GM23338 (cell line): ENCODE measurements around the gene SYT5. TPM values are rescaled to one million over a fixed set of nuclear protein-coding genes. Genes with fewer than 3 reads are reported as not detected.

Source experiments
- ATAC-seq: fragments of 200-7000 bp; cut with Tn5 transposase; 3 replicates; pipeline ENCODE4 v1.9.1; 2020
- DNase-seq: peaks from one replicate; pipeline ENCODE4 v3.0.0-alpha.2; 2015; ENCODE audit warnings: low spot score
- H2AFZ ChIP-seq: fragments of 200-600 bp; sonication (generic); 2 replicates; pipeline ENCODE4 v1.8.0; 2016; ENCODE audit warnings: antibody characterized with exemption, mild to moderate bottlenecking, moderate library complexity
- H3F3A ChIP-seq: fragments of 200-600 bp; sonication (generic); replicated peaks from 2 replicates; pipeline ENCODE4 v1.8.0; 2017; ENCODE audit warnings: antibody characterized with exemption, mixed run types, low read depth
- H3K27ac ChIP-seq: fragments of 200-600 bp; sonication (generic); 2 replicates; pipeline ENCODE4 v1.6.1; 2016; ENCODE audit warnings: low read depth
- H3K27me3 ChIP-seq: fragments of 200-600 bp; sonication (generic); 2 replicates; pipeline ENCODE4 v1.8.0; 2016; ENCODE audit warnings: mild to moderate bottlenecking, mixed run types, moderate library complexity; ENCODE audit not compliant: insufficient read depth
- H3K36me3 ChIP-seq: fragments of 200-600 bp; sonication (generic); 2 replicates; pipeline ENCODE4 v1.8.0; 2016; ENCODE audit warnings: mild to moderate bottlenecking; ENCODE audit not compliant: insufficient read depth
- H3K4me1 ChIP-seq: fragments of 200-600 bp; sonication (generic); 2 replicates; pipeline ENCODE4 v1.8.0; 2016; ENCODE audit warnings: mild to moderate bottlenecking, moderate library complexity; ENCODE audit not compliant: insufficient read depth
- H3K4me2 ChIP-seq: fragments of 200-600 bp; sonication (generic); 2 replicates; pipeline ENCODE4 v1.7.1; 2017; ENCODE audit warnings: mixed run types
- H3K4me3 ChIP-seq: fragments of 200-600 bp; sonication (generic); 2 replicates; pipeline ENCODE4 v1.6.1; 2016; ENCODE audit warnings: mixed run types
- H3K79me2 ChIP-seq: fragments of 200-600 bp; sonication (generic); replicated peaks from 2 replicates; pipeline ENCODE4 v1.8.0; 2017; ENCODE audit warnings: mild to moderate bottlenecking; ENCODE audit not compliant: insufficient read depth
- H3K9me2 ChIP-seq: fragments of 200-600 bp; sonication (generic); 2 replicates; pipeline ENCODE4 v1.8.0; 2017; ENCODE audit not compliant: insufficient read depth
- H4K20me1 ChIP-seq: fragments of 200-600 bp; sonication (generic); replicated peaks from 2 replicates; pipeline ENCODE4 v1.8.0; 2017; ENCODE audit warnings: mild to moderate bottlenecking; ENCODE audit not compliant: insufficient read depth
- H3K27ac Mint-ChIP-seq: 2 replicates; pipeline ENCODE4 v1.8.0; 2020; ENCODE audit warnings: inconsistent platforms, mild to moderate bottlenecking, moderate library complexity, mixed read lengths
- H3K27me3 Mint-ChIP-seq: 3 replicates; pipeline ENCODE4 v1.8.0; 2022; ENCODE audit warnings: low read depth, mild to moderate bottlenecking, moderate library complexity, mixed read lengths, inconsistent platforms; ENCODE audit not compliant: insufficient read depth, poor library complexity
- H3K36me3 Mint-ChIP-seq: 3 replicates; pipeline ENCODE4 v1.8.0; 2021; ENCODE audit warnings: low read depth, mild to moderate bottlenecking, inconsistent platforms, moderate library complexity, mixed read lengths
- H3K4me1 Mint-ChIP-seq: 3 replicates; pipeline ENCODE4 v1.8.0; 2020; ENCODE audit warnings: mild to moderate bottlenecking, inconsistent platforms, mixed read lengths
- H3K4me3 Mint-ChIP-seq: 3 replicates; pipeline ENCODE4 v1.8.0; 2021; ENCODE audit warnings: moderate library complexity, mild to moderate bottlenecking, inconsistent platforms, mixed read lengths
- H3K9me3 Mint-ChIP-seq: 3 replicates; pipeline ENCODE4 v1.8.0; 2020; ENCODE audit warnings: moderate library complexity, mild to moderate bottlenecking, inconsistent platforms, mixed read lengths
- CREB1 ChIP-seq: fragments of 250-450 bp; sonication (Bioruptor Pico); IDR thresholded peaks from 2 replicates; pipeline ENCODE4 v1.5.0; 2020; ENCODE audit warnings: low read depth, mild to moderate bottlenecking, moderate library complexity
- EZH2 ChIP-seq: fragments of 200-600 bp; sonication (generic); IDR thresholded peaks from one replicate; pipeline ENCODE4 v1.8.0; 2017; ENCODE audit warnings: antibody characterized with exemption, mild to moderate bottlenecking, low read depth; ENCODE audit not compliant: unreplicated experiment
- EZH2phosphoT487 ChIP-seq: fragments of 200-600 bp; sonication (generic); IDR thresholded peaks from one replicate; pipeline ENCODE4 v1.8.1; 2018; ENCODE audit warnings: antibody characterized with exemption; ENCODE audit not compliant: unreplicated experiment
- JUNB ChIP-seq: IDR thresholded peaks from one replicate; pipeline ENCODE4 v1.6.1; 2016; ENCODE audit warnings: antibody characterized with exemption; ENCODE audit not compliant: unreplicated experiment
- NANOG ChIP-seq: IDR thresholded peaks from 2 replicates; pipeline ENCODE4 v1.6.1; 2016; ENCODE audit warnings: antibody characterized with exemption, borderline replicate concordance
- POLR2AphosphoS5 ChIP-seq: IDR thresholded peaks from 2 replicates; pipeline ENCODE4 v1.6.1; 2016; ENCODE audit warnings: antibody characterized with exemption, low read depth
- STAT1 ChIP-seq: IDR thresholded peaks from one replicate; pipeline ENCODE4 v1.6.1; 2016; ENCODE audit warnings: antibody characterized with exemption; ENCODE audit not compliant: unreplicated experiment
- ZNF114 ChIP-seq: fragments of 250-450 bp; sonication (Bioruptor Pico); IDR thresholded peaks from 2 replicates; pipeline ENCODE4 v1.5.0; 2020; ENCODE audit warnings: mild to moderate bottlenecking, moderate library complexity
- ZNF331 ChIP-seq: fragments of 250-450 bp; sonication (Bioruptor Pico); IDR thresholded peaks from 2 replicates; pipeline ENCODE4 v1.5.0; 2020; ENCODE audit warnings: low read depth, mild to moderate bottlenecking, moderate library complexity
- polyA plus RNA-seq: library from polyadenylated mRNA; unstranded; fragments of >200 nt; fragmentation: Nextera tagmentation; extraction: Ambion mirVana; gene quantifications from 2 replicates; pipeline ENCODE4 v1.2.1, GENCODE V29; 2016
- total RNA-seq: library from RNA; depleted of rRNA; stranded (reverse); fragments of >200 nt; shearing (Covaris generic); gene quantifications from 2 replicates; pipeline ENCODE4 v1.2.3, GENCODE V29; 2014
- TF ChIP-seq, protein P1 (sequence below): IDR thresholded peaks from one replicate; pipeline ENCODE4 v1.6.1; 2018; ENCODE audit warnings: antibody characterized with exemption; ENCODE audit not compliant: unreplicated experiment
- TF ChIP-seq, protein P2 (sequence below): fragments of 250-450 bp; sonication (Bioruptor Pico); IDR thresholded peaks from 2 replicates; pipeline ENCODE4 v1.5.0; 2020; ENCODE audit warnings: mild to moderate bottlenecking, moderate library complexity
- TF ChIP-seq, protein P3 (sequence below), 2 experiments: fragments of 200-600 bp in 1 of 2; sonication (generic) in 1 of 2; conservative IDR thresholded peaks; 2 replicates each; pipeline versions ENCODE4 v1.5.1 to v1.6.1; 2016 to 2017; ENCODE audit warnings: antibody characterized with exemption in 2 of 2, low read depth in 2 of 2, mild to moderate bottlenecking in 2 of 2, moderate library complexity in 1 of 2
- TF ChIP-seq, protein P4 (sequence below): IDR thresholded peaks from 2 replicates; pipeline ENCODE4 v1.6.1; 2016; ENCODE audit warnings: antibody characterized with exemption

Gene SYT5
- total and polyA plus RNA-seq, 2 experiments from 2014 or later = 2.1 to 4.7 TPM

DNA sequence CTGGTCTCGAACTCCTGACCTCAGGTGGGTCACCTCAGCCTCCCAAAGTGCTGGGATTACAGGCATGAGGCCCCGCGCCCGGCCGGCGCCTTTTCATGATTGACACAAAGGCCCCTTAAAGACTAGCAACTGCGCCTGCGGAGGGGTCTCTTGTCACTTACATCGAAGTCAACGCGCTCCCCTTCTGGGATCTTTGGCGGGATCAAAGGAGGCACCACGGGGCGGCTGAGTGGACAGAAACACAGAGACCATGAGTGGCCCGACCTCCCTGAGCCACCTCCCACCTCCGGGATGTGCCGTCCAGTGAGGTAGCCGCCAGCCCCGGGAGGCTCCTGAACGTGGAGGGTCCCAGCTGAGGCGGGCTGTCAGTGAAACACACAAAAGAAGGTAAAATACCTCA is 38.4 kb downstream of the SYT5 start:
- DNase-seq (peak; percentile 57), ATAC-seq (peak; percentile 13)
- H3K9me2 ChIP-seq = no peaks in the 10 kb centered on the region
- no peaks in the 10 kb centered on the region; the same call in 1 of the 2 replicates for H4K20me1 ChIP-seq
- TF ChIP-seq, protein P1, sequence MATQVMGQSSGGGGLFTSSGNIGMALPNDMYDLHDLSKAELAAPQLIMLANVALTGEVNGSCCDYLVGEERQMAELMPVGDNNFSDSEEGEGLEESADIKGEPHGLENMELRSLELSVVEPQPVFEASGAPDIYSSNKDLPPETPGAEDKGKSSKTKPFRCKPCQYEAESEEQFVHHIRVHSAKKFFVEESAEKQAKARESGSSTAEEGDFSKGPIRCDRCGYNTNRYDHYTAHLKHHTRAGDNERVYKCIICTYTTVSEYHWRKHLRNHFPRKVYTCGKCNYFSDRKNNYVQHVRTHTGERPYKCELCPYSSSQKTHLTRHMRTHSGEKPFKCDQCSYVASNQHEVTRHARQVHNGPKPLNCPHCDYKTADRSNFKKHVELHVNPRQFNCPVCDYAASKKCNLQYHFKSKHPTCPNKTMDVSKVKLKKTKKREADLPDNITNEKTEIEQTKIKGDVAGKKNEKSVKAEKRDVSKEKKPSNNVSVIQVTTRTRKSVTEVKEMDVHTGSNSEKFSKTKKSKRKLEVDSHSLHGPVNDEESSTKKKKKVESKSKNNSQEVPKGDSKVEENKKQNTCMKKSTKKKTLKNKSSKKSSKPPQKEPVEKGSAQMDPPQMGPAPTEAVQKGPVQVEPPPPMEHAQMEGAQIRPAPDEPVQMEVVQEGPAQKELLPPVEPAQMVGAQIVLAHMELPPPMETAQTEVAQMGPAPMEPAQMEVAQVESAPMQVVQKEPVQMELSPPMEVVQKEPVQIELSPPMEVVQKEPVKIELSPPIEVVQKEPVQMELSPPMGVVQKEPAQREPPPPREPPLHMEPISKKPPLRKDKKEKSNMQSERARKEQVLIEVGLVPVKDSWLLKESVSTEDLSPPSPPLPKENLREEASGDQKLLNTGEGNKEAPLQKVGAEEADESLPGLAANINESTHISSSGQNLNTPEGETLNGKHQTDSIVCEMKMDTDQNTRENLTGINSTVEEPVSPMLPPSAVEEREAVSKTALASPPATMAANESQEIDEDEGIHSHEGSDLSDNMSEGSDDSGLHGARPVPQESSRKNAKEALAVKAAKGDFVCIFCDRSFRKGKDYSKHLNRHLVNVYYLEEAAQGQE = no peak
- TF ChIP-seq STAT1 (no peak), JUNB (no peak), CREB1 (CRISPR knock-in tag) (no peak), ZNF114 (CRISPR knock-in tag) (no peak), NANOG (no peak), POLR2AphosphoS5 (no peak), EZH2phosphoT487 (no peak), ZNF331 (CRISPR knock-in tag) (no peak), EZH2 (no peak)
- TF ChIP-seq, protein P2, sequence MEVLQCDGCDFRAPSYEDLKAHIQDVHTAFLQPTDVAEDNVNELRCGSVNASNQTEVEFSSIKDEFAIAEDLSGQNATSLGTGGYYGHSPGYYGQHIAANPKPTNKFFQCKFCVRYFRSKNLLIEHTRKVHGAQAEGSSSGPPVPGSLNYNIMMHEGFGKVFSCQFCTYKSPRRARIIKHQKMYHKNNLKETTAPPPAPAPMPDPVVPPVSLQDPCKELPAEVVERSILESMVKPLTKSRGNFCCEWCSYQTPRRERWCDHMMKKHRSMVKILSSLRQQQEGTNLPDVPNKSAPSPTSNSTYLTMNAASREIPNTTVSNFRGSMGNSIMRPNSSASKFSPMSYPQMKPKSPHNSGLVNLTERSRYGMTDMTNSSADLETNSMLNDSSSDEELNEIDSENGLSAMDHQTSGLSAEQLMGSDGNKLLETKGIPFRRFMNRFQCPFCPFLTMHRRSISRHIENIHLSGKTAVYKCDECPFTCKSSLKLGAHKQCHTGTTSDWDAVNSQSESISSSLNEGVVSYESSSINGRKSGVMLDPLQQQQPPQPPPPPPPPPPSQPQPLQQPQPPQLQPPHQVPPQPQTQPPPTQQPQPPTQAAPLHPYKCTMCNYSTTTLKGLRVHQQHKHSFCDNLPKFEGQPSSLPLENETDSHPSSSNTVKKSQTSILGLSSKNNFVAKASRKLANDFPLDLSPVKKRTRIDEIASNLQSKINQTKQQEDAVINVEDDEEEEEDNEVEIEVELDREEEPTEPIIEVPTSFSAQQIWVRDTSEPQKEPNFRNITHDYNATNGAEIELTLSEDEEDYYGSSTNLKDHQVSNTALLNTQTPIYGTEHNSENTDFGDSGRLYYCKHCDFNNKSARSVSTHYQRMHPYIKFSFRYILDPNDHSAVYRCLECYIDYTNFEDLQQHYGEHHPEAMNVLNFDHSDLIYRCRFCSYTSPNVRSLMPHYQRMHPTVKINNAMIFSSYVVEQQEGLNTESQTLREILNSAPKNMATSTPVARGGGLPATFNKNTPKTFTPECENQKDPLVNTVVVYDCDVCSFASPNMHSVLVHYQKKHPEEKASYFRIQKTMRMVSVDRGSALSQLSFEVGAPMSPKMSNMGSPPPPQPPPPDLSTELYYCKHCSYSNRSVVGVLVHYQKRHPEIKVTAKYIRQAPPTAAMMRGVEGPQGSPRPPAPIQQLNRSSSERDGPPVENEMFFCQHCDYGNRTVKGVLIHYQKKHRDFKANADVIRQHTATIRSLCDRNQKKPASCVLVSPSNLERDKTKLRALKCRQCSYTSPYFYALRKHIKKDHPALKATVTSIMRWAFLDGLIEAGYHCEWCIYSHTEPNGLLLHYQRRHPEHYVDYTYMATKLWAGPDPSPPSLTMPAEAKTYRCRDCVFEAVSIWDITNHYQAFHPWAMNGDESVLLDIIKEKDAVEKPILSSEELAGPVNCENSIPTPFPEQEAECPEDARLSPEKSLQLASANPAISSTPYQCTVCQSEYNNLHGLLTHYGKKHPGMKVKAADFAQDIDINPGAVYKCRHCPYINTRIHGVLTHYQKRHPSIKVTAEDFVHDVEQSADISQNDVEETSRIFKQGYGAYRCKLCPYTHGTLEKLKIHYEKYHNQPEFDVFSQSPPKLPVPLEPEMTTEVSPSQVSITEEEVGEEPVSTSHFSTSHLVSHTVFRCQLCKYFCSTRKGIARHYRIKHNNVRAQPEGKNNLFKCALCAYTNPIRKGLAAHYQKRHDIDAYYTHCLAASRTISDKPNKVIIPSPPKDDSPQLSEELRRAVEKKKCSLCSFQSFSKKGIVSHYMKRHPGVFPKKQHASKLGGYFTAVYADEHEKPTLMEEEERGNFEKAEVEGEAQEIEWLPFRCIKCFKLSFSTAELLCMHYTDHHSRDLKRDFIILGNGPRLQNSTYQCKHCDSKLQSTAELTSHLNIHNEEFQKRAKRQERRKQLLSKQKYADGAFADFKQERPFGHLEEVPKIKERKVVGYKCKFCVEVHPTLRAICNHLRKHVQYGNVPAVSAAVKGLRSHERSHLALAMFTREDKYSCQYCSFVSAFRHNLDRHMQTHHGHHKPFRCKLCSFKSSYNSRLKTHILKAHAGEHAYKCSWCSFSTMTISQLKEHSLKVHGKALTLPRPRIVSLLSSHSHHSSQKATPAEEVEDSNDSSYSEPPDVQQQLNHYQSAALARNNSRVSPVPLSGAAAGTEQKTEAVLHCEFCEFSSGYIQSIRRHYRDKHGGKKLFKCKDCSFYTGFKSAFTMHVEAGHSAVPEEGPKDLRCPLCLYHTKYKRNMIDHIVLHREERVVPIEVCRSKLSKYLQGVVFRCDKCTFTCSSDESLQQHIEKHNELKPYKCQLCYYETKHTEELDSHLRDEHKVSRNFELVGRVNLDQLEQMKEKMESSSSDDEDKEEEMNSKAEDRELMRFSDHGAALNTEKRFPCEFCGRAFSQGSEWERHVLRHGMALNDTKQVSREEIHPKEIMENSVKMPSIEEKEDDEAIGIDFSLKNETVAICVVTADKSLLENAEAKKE = no peak
- TF ChIP-seq, protein P3, sequence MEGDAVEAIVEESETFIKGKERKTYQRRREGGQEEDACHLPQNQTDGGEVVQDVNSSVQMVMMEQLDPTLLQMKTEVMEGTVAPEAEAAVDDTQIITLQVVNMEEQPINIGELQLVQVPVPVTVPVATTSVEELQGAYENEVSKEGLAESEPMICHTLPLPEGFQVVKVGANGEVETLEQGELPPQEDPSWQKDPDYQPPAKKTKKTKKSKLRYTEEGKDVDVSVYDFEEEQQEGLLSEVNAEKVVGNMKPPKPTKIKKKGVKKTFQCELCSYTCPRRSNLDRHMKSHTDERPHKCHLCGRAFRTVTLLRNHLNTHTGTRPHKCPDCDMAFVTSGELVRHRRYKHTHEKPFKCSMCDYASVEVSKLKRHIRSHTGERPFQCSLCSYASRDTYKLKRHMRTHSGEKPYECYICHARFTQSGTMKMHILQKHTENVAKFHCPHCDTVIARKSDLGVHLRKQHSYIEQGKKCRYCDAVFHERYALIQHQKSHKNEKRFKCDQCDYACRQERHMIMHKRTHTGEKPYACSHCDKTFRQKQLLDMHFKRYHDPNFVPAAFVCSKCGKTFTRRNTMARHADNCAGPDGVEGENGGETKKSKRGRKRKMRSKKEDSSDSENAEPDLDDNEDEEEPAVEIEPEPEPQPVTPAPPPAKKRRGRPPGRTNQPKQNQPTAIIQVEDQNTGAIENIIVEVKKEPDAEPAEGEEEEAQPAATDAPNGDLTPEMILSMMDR (conservative IDR thresholded peaks at IDR 0.05; ENCODE audit: low read depth in 2 of 2) = no peak
- TF ChIP-seq, protein P4, sequence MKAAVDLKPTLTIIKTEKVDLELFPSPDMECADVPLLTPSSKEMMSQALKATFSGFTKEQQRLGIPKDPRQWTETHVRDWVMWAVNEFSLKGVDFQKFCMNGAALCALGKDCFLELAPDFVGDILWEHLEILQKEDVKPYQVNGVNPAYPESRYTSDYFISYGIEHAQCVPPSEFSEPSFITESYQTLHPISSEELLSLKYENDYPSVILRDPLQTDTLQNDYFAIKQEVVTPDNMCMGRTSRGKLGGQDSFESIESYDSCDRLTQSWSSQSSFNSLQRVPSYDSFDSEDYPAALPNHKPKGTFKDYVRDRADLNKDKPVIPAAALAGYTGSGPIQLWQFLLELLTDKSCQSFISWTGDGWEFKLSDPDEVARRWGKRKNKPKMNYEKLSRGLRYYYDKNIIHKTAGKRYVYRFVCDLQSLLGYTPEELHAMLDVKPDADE = no peak
- peaks cover 7% of the 10 kb centered on the region; the same call in 1 of the 2 replicates for H3K27me3 ChIP-seq
- 0 out of 2 replicates have a peak, but pooled peaks cover 4% of the 10 kb centered on the region for H3F3A ChIP-seq
- H3K4me2 ChIP-seq = peak overlapping the region; percentile 78
- H2AFZ ChIP-seq = peak overlapping the region; percentile 43; the same call in 1 of the 2 replicates
- H3K4me3 Mint-ChIP-seq = peak overlapping the region; percentile 78
- peaks cover 18% of the 10 kb centered on the region for H3K36me3 Mint-ChIP-seq
- H3K4me1 Mint-ChIP-seq = peaks cover 17% of the 10 kb centered on the region
- H3K36me3 ChIP-seq = no peaks in the 10 kb centered on the region
- peaks cover 9% of the 10 kb centered on the region for H3K27me3 Mint-ChIP-seq
- peaks cover 3% of the 10 kb centered on the region; the same call in 1 of the 2 replicates for H3K4me1 ChIP-seq
- peak overlapping the region; percentile 46 for H3K4me3 ChIP-seq
- no peak overlapping the region for H3K27ac Mint-ChIP-seq
- H3K79me2 ChIP-seq = no peaks in the 10 kb centered on the region
- no peaks in the 10 kb centered on the region; the same call in 2 of the 3 replicates for H3K9me3 Mint-ChIP-seq
- no peak overlapping the region for H3K27ac ChIP-seq
